GM19372 (cell line): ENCODE results near the gene CFD.
"Not testable (repeated sequence)": the region's sequence is repeated elsewhere in the genome, so short reads cannot be mapped to it uniquely, and the experiment has no call there.

Experiments used
- ATAC-seq: cut with Tn5 transposase; IDR thresholded peaks from one replicate; pipeline ENCODE4 v1.9.1; 2021; ENCODE audit warnings: mild to moderate bottlenecking, low read depth, moderate library complexity; ENCODE audit not compliant: unreplicated experiment

Gene CFD

GRCh38 chr19:885536-886224 is 26.2 kb downstream of the CFD start:
- ATAC-seq, result no peak

- no peak for ATAC-seq
These were observed 27.6 kb downstream of the CFD start for GRCh38 chr19:887072-887471.

GRCh38 chr19:887599-887998 is 28.1 kb downstream of the CFD start:
- ATAC-seq, result no peak

- ATAC-seq, result no peak
These were observed 29.3 kb downstream of the CFD start for GRCh38 chr19:888581-889385.

- ATAC-seq, result no peak
These were observed 30.3 kb downstream of the CFD start for GRCh38 chr19:889662-890295.

GRCh38 chr19:890831-891230 is 31.4 kb downstream of the CFD start:
- ATAC-seq, result no peak

GRCh38 chr19:891421-892200 is 32.1 kb downstream of the CFD start:
- ATAC-seq, result not testable (repeated sequence)

GRCh38 chr19:892243-892893 is 32.9 kb downstream of the CFD start:
- no peak for ATAC-seq

GRCh38 chr19:892894-893689 is 33.6 kb downstream of the CFD start, which contains the start of the genes MED16 and RNU6-9:
Gene MED16 (minus strand): TSS chr19:893187. CDS start chr19:891131, 2,056 bp downstream.
Gene RNU6-9 (plus strand): TSS chr19:893484.
- peak; percentile 79 for ATAC-seq

- no peak for ATAC-seq
These were observed 37.0 kb downstream of the CFD start for GRCh38 chr19:896434-896833.

- no peak for ATAC-seq
These were observed 37.5 kb downstream of the CFD start for GRCh38 chr19:896999-897398.

GRCh38 chr19:897442-898039 is 38.1 kb downstream of the CFD start:
- ATAC-seq, result no peak

- ATAC-seq, result no peak
These were observed 39.2 kb downstream of the CFD start for GRCh38 chr19:898663-899062.

- ATAC-seq, result no peak
These were observed 40.0 kb downstream of the CFD start for GRCh38 chr19:899336-900042.

- ATAC-seq, result no peak
These were observed 40.5 kb downstream of the CFD start for GRCh38 chr19:900043-900301.

GRCh38 chr19:900302-901111 is 41.0 kb downstream of the CFD start:
- ATAC-seq, result no peak

GRCh38 chr19:901216-902092 is 42.0 kb downstream of the CFD start:
- ATAC-seq, result no peak
